Stimulated activated CD8-positive, alpha-beta memory T cell treated with anti-CD3 and anti-CD28 coated beads, Interleukin-12 subunit alpha, Interleukin-12 subunit beta, amount 100 ng/mL, for 4 hours (primary cell): Measurements from ENCODE around the gene MEI1.

Experiments used
- DNase-seq: peaks from one replicate; pipeline ENCODE4 v3.0.0-alpha.2; 2020; ENCODE audit warnings: low read depth

MEI1 gene

GRCh38 chr22:41746567-41747400 is 47.5 kb downstream of the MEI1 start:
- DNase-seq, result peak; percentile 15

GRCh38 chr22:41752011-41752970 is 53.0 kb downstream of the MEI1 start:
- no peak for DNase-seq

- DNase-seq, result no peak
These were observed 54.7 kb downstream of the MEI1 start for GRCh38 chr22:41753984-41754383.

GRCh38 chr22:41757502-41757901 is 58.2 kb downstream of the MEI1 start:
- no peak for DNase-seq

- DNase-seq, result no peak
These were observed 58.9 kb downstream of the MEI1 start for GRCh38 chr22:41758231-41758630.

GRCh38 chr22:41762980-41763779 is 63.9 kb downstream of the MEI1 start:
- no peak for DNase-seq

GRCh38 chr22:41766476-41766875 is 67.2 kb downstream of the MEI1 start:
- DNase-seq, result no peak

GRCh38 chr22:41768430-41768829 is 69.1 kb downstream of the MEI1 start:
- no peak for DNase-seq

- DNase-seq, result no peak
These were observed 71.6 kb downstream of the MEI1 start for GRCh38 chr22:41770715-41771468.

GRCh38 chr22:41772198-41772597 is 72.9 kb downstream of the MEI1 start:
- DNase-seq, result no peak

- no peak for DNase-seq
These were observed 73.3 kb downstream of the MEI1 start for GRCh38 chr22:41772645-41773044.

- no peak for DNase-seq
These were observed 76.0 kb downstream of the MEI1 start for GRCh38 chr22:41775338-41775737.

GRCh38 chr22:41775976-41776375 is 76.7 kb downstream of the MEI1 start:
- no peak for DNase-seq

- no peak for DNase-seq
These were observed 77.1 kb downstream of the MEI1 start for GRCh38 chr22:41776381-41776780.

GRCh38 chr22:41777749-41778425 is 78.6 kb downstream of the MEI1 start:
- DNase-seq, result no peak

- DNase-seq, result no peak
These were observed 80.7 kb downstream of the MEI1 start for GRCh38 chr22:41779929-41780505.

GRCh38 chr22:41780746-41781505 is 81.6 kb downstream of the MEI1 start:
- DNase-seq, result peak; percentile 68

GRCh38 chr22:41781507-41781906 is 82.2 kb downstream of the MEI1 start:
- no peak for DNase-seq

GRCh38 chr22:41782316-41782715 is 83.0 kb downstream of the MEI1 start:
- DNase-seq, result no peak

- no peak for DNase-seq
These were observed 83.4 kb downstream of the MEI1 start for GRCh38 chr22:41782751-41783150.
